GM13977 (cell line): Measurements from ENCODE around the gene VPS26C.

Experiments
- DNase-seq: peaks from one replicate; pipeline ENCODE4 v3.0.0; 2012; ENCODE audit warnings: low spot score
- in situ Hi-C: fragments of 300-500 bp; cut with MboI; formaldehyde crosslinking; loops from one replicate; pipeline ENCODE4 v1.12.0; 2022; ENCODE audit warnings: low sequenced_read_pairs, low pct_unique_long_range_greater_than_20kb, mixed read lengths, inconsistent platforms; ENCODE audit not compliant: unreplicated experiment
- TF ChIP-seq, protein P1 (sequence below): IDR thresholded peaks from 2 replicates; pipeline ENCODE4 v1.5.1; 2012; ENCODE audit warnings: mild to moderate bottlenecking, control low read depth; ENCODE audit not compliant: insufficient read depth; ENCODE audit errors: extremely low read depth, missing control alignments

Gene VPS26C

DNA sequence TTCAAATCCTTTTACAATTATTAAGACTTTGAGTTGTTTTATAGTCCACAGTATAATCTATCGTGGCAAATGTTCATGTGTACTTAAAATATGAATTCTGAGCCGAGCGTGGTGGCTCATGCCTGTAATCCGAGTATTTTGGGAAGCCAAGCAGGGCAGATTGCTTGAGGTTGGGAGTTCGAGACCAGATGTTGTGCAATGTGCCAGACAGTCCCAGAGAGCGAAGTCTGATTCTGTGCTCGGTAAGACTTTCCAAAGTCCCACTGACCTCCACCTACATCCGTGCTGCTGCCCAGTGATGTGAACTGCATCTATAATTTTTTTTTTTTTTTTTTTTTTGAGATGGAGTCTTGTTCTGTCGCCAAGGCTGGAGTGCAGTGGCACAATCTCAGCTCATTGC, 52.2 kb downstream of the VPS26C start:
- TF ChIP-seq, protein P1, sequence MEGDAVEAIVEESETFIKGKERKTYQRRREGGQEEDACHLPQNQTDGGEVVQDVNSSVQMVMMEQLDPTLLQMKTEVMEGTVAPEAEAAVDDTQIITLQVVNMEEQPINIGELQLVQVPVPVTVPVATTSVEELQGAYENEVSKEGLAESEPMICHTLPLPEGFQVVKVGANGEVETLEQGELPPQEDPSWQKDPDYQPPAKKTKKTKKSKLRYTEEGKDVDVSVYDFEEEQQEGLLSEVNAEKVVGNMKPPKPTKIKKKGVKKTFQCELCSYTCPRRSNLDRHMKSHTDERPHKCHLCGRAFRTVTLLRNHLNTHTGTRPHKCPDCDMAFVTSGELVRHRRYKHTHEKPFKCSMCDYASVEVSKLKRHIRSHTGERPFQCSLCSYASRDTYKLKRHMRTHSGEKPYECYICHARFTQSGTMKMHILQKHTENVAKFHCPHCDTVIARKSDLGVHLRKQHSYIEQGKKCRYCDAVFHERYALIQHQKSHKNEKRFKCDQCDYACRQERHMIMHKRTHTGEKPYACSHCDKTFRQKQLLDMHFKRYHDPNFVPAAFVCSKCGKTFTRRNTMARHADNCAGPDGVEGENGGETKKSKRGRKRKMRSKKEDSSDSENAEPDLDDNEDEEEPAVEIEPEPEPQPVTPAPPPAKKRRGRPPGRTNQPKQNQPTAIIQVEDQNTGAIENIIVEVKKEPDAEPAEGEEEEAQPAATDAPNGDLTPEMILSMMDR, result no peak
- in situ Hi-C loops, result no loop called here
- no peak for DNase-seq

GRCh38 chr21:37210799-37211198, 56.3 kb downstream of the VPS26C start:
- TF ChIP-seq, protein P1, result no peak
- in situ Hi-C loops, result no loop called here
- no peak for DNase-seq

DNA sequence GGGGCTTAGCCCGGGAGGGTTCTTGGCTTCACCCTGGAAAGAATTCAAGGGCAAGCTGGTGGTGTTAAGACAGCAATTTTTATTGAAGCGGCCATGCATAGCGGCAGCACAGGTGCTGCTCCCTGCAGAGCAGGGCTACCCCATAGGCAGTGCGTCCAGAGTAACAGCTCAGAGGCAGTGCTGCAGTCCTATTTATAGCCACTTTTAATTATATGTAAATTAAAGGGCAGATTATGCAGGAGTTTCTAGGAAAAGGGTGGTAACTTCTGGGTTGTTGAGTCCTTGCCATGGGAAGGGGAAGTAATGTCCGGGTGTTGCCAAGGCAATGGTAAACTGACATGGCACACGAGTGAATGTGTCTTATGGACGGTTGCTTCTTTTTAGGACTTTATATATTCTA, 57.0 kb downstream of the VPS26C start:
- in situ Hi-C loops, result no loop called here
- DNase-seq, result no peak
- TF ChIP-seq, protein P1, result no peak

DNA sequence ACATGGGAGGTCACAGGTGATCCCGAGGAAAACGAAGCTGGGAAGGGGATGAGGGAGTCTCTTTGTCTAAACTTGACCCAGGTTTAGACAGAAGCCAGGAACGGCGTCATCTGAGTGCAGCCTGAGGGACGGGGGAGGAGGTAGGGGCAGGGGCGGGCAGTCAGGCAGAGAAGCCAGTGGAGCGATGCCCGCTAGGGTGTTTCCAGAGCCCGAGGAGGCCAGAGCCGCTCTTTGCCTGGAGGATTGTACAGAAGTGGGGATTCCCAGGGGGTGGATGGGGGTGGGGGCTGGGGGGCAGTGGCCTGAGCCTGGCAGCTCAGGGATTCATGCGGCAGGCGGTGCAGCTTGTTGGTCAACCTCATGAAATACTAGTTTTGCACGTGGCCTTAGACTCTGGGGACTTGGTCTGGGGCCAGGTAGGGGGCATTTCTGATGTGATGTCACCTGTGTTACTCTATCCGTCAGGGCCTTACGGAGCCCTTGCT, 58.4 kb downstream of the VPS26C start:
- DNase-seq, result peak; percentile 75
- in situ Hi-C loops, result no loop called here

DNA sequence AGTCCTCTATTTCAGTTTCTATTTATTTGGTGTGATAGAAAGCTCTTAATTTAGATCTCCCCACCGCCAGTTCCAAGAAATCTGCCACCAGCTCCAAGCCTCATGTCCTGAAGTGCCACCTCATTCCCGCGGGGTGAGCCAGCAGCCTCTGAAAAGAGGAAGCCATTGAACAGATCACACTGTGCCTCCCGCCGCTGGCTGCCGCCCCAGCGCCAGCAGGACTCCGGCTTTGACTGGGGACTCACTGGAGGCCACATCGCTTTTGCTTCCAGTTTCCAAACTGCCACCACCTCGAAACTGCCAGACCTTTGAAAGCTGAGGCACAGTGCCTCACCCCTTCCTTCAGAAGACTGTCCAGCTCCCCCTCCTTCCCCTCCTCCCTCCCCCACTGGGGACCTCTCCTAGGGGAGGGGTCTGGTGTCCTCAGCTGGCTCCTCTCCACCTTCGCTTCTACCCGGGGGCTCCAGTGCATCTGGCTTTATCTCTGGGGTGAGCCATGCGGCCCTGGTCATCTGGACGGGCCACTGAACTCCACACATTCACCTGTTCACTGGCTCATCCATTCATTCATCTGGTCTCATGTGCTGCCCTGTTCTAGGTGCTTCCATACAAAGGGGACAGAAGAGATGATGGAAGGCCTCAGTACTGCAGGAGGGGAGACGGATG, 58.9 kb downstream of the VPS26C start:
- DNase-seq, result peak; percentile 77
- in situ Hi-C loops, result no loop called here

More for the DNA sequence above, 58.4 kb downstream of the VPS26C start:
- TF ChIP-seq, protein P1, result no peak

GRCh38 chr21:37207441-37208009, 59.6 kb downstream of the VPS26C start:
- TF ChIP-seq, protein P1, result no peak
- in situ Hi-C loops, result no loop called here
- DNase-seq, result peak; percentile 58

More for the DNA sequence above, 58.9 kb downstream of the VPS26C start:
- TF ChIP-seq, protein P1, result no peak
